ENCODE data around the gene BSCL2. TPM values are rescaled to one million over a fixed set of nuclear protein-coding genes. Genes with fewer than 3 reads are reported as not detected.
A peak's percentile ranks its signal among the peaks of the same experiment; 100 is the strongest.

The BSCL2 gene
- total and polyA plus RNA-seq, 2 of the 13 experiments (the other 11 are each of a cell fraction or from before 2014, with no cell fraction given): 19.5 to 21.1 TPM

GRCh38 chr11:62671236-62671607, 36.0 kb downstream of the BSCL2 start (continued):
- TF ChIP-seq ZNF580 (CRISPR knock-in tag; IDR thresholded peaks at IDR 0.05; ENCODE audit: borderline replicate concordance, low read depth): no peak
- TF ChIP-seq JUND (CRISPR knock-in tag; IDR thresholded peaks at IDR 0.05): 0 out of 2 replicates have a peak, but pooled peaks have one; percentile 27
- TF ChIP-seq, protein P1, sequence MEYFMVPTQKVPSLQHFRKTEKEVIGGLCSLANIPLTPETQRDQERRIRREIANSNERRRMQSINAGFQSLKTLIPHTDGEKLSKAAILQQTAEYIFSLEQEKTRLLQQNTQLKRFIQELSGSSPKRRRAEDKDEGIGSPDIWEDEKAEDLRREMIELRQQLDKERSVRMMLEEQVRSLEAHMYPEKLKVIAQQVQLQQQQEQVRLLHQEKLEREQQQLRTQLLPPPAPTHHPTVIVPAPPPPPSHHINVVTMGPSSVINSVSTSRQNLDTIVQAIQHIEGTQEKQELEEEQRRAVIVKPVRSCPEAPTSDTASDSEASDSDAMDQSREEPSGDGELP (IDR thresholded peaks at IDR 0.05; ENCODE audit: borderline replicate concordance, low read depth): no peak
- TF ChIP-seq HNRNPL (IDR thresholded peaks at IDR 0.05; ENCODE audit: low read depth, low read length): no peak
- TF ChIP-seq, protein P2, sequence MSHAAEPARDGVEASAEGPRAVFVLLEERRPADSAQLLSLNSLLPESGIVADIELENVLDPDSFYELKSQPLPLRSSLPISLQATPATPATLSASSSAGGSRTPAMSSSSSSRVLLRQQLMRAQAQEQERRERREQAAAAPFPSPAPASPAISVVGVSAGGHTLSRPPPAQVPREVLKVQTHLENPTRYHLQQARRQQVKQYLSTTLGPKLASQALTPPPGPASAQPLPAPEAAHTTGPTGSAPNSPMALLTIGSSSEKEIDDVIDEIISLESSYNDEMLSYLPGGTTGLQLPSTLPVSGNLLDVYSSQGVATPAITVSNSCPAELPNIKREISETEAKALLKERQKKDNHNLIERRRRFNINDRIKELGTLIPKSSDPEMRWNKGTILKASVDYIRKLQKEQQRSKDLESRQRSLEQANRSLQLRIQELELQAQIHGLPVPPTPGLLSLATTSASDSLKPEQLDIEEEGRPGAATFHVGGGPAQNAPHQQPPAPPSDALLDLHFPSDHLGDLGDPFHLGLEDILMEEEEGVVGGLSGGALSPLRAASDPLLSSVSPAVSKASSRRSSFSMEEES (CRISPR knock-in tag; IDR thresholded peaks at IDR 0.05): no peak
- TF ChIP-seq KDM5B (CRISPR knock-in tag; IDR thresholded peaks at IDR 0.05; ENCODE audit: borderline replicate concordance): no peak
- no peak for TF ChIP-seq MTA1 (CRISPR knock-in tag; IDR thresholded peaks at IDR 0.05; ENCODE audit: borderline replicate concordance)
- no peak for TF ChIP-seq LCORL (IDR thresholded peaks at IDR 0.05)
- TF ChIP-seq LCORL (CRISPR knock-in tag; IDR thresholded peaks at IDR 0.05): peak; percentile 68; the same call in 1 of the 2 replicates
- no peak for TF ChIP-seq SP2 (CRISPR knock-in tag; IDR thresholded peaks at IDR 0.05)
- no peak for TF ChIP-seq SCMH1 (CRISPR knock-in tag; IDR thresholded peaks at IDR 0.05; ENCODE audit: borderline replicate concordance)
- no peak for TF ChIP-seq ZNF558 (CRISPR knock-in tag; IDR thresholded peaks at IDR 0.05; ENCODE audit: borderline replicate concordance)
- TF ChIP-seq CBFB (CRISPR knock-in tag; IDR thresholded peaks at IDR 0.05): peak; percentile 25; the same call in 1 of the 2 replicates
- no peak for TF ChIP-seq TBL1XR1 (IDR thresholded peaks at IDR 0.05; ENCODE audit: borderline replicate concordance, low read length, partially characterized antibody)
- no peak for TF ChIP-seq RXRB (CRISPR knock-in tag; IDR thresholded peaks at IDR 0.05; ENCODE audit: borderline replicate concordance)
- no peak for TF ChIP-seq MBD4 (IDR thresholded peaks at IDR 0.05; ENCODE audit: borderline replicate concordance, low read length)
- no peak for TF ChIP-seq RXRA (CRISPR knock-in tag; IDR thresholded peaks at IDR 0.05)
- no peak for TF ChIP-seq ZBTB38 (CRISPR knock-in tag; IDR thresholded peaks at IDR 0.05)
- TF ChIP-seq AKAP8 (CRISPR knock-in tag; IDR thresholded peaks at IDR 0.05): no peak
- no peak for TF ChIP-seq CCAR2 (optimal IDR thresholded peaks at IDR 0.05; ENCODE audit: low read depth, low read length)
- no peak for TF ChIP-seq ZNF160 (CRISPR knock-in tag; IDR thresholded peaks at IDR 0.05)
- TF ChIP-seq SAFB2 (CRISPR knock-in tag; IDR thresholded peaks at IDR 0.05; ENCODE audit: borderline replicate concordance, low read depth): no peak
- TF ChIP-seq, protein P3, sequence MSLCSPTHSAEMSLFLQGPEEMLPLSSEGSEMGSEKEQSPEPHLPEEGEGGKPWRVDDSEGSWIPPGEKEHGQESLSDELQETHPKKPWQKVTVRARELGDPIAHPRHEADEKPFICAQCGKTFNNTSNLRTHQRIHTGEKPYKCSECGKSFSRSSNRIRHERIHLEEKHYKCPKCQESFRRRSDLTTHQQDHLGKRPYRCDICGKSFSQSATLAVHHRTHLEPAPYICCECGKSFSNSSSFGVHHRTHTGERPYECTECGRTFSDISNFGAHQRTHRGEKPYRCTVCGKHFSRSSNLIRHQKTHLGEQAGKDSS (CRISPR knock-in tag; IDR thresholded peaks at IDR 0.05; ENCODE audit: borderline replicate concordance, low read depth): no peak; the same call in 1 of the 2 replicates
- TF ChIP-seq ZKSCAN1 (IDR thresholded peaks at IDR 0.05; ENCODE audit: low read length): no peak
- 0 out of 2 replicates have a peak, but pooled peaks have one; percentile 19 for TF ChIP-seq SNAI1 (CRISPR knock-in tag; IDR thresholded peaks at IDR 0.05; ENCODE audit: borderline replicate concordance)
- TF ChIP-seq ATF7-NPFF (CRISPR knock-in tag; IDR thresholded peaks at IDR 0.05; ENCODE audit: low read depth): peak; percentile 65; the same call in 1 of the 2 replicates

All from HepG2 (cell line).